ENCODE data around the gene TNFRSF25. TPM values are rescaled to one million over a fixed set of nuclear protein-coding genes. Genes with fewer than 3 reads are reported as not detected.

The TNFRSF25 gene
- total and polyA plus RNA-seq, 8 donors, result 5.6 to 34.8 (median 23.3) TPM

- Histone ChIP-seq H3K27me3 (peaks cover 8 to 18% of the 10 kb centered on the region in 2 donors), H3K36me3 (peaks cover 0 to 43% of the 10 kb centered on the region in 2 donors), H3K4me1 (peaks cover 0 to 8% of the 10 kb centered on the region in 2 donors), H3K4me3 (no peak overlapping the region), H3K27ac (no peak overlapping the region), H3K9me3 (no peaks in the 10 kb centered on the region)
- DNase-seq (no peak), ATAC-seq (no peak)
- intact Hi-C loops (cut with DNase I), result no loop called here
- TF ChIP-seq CTCF (IDR thresholded peaks at IDR 0.05), result no peak
These were observed 4.4 kb upstream of the TNFRSF25 start for GRCh38 chr1:6470132-6471085.

DNA sequence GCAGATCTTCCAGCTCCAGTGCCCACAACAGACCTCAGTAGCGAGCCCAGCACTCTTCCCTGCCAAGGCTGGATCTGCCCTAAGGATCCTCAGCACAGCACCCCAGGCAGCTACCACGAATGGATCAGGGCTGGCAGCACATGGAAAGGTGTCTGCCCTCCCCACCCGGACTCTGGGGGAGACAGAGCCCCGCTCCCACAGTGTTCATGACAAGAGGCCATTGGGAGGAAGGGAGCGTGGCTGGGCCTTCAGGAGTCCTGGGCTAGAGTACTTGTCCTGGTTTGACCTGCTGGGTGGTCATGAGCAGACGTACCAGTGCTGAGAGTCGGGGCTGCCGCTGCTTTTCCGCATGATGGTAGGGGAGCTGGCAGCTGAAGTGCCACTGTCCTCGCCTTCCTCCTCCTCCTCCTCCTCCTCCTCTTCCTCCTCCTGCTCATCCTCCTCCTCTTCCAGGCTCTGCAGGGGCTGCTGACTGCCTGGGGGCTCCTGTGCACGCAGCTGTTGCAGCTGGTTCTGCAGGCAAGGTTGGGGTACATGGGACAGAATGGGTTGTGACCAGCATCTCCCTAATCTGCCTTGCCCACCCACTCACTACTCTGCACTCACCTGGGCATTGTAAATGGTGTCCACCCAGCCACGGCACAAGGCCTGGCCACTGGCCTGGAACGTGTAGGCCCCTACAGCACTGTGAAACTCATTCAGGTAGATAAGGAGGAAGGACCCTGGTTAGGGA lies 2.9 kb upstream of the TNFRSF25 start:
- no peak for ATAC-seq
- Histone ChIP-seq H3K27ac (no peak overlapping the region), H3K36me3 (peaks cover 0 to 43% of the 10 kb centered on the region in 2 donors), H3K4me1 (peaks cover 0 to 10% of the 10 kb centered on the region in 2 donors), H3K9me3 (no peaks in the 10 kb centered on the region), H3K27me3 (peaks cover 8 to 25% of the 10 kb centered on the region in 2 donors), H3K4me3 (no peak overlapping the region)
- intact Hi-C loops (cut with DNase I), result no loop called here
- no peak for DNase-seq
- no peak for TF ChIP-seq CTCF (IDR thresholded peaks at IDR 0.05)

GRCh38 chr1:6467744-6468688 lies 2.0 kb upstream of the TNFRSF25 start:
- no peaks in the 10 kb centered on the region for H3K9me3 ChIP-seq
- peaks cover 0 to 10% of the 10 kb centered on the region in 2 donors for H3K4me1 ChIP-seq
- H3K36me3 ChIP-seq, result peaks cover 0 to 43% of the 10 kb centered on the region in 2 donors
- TF ChIP-seq CTCF (IDR thresholded peaks at IDR 0.05), result no peak
- intact Hi-C loops (cut with DNase I), result no loop called here
- ATAC-seq, result no peak
- DNase-seq, result no peak
- H3K27ac ChIP-seq, result no peak overlapping the region
- H3K27me3 ChIP-seq, result peaks cover 8 to 25% of the 10 kb centered on the region in 2 donors
- no peak overlapping the region for H3K4me3 ChIP-seq

DNA sequence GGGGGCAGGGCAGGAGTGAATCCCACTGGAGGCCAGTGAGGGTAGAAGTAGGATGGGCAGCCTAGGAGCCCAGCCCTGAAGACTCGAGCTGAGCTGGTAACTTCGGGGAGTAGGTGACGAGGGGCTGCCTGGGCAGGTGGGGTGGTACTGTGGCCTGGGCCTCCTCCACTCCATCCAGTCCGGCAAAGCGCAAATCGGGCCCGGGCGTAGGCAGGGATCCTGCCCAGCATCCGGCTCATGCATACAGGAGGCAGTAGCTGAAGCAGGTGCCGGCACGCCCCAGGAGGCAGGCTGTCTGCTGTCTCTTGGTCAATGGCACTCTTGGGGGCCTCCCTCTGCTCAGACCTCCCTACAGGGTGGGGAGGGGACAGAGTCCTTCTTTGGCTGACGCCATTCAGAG lies 1.3 kb upstream of the TNFRSF25 start:
- DNase-seq (no peak), ATAC-seq (no peak)
- Histone ChIP-seq H3K4me3 (no peak overlapping the region), H3K36me3 (peaks cover 0 to 39% of the 10 kb centered on the region in 2 donors), H3K27ac (no peak overlapping the region), H3K9me3 (no peaks in the 10 kb centered on the region), H3K4me1 (peaks cover 0 to 10% of the 10 kb centered on the region in 2 donors), H3K27me3 (peaks cover 8 to 29% of the 10 kb centered on the region in 2 donors)
- intact Hi-C loops (cut with DNase I), result no loop called here
- TF ChIP-seq CTCF (IDR thresholded peaks at IDR 0.05), result no peak

Measured in left lung (tissue), 10 donors.